Measurements from ENCODE around the gene SNX4.

GRCh38 chr3:125460233-125460632 is 59.8 kb downstream of the SNX4 start:
- TF ChIP-seq CTCF (IDR thresholded peaks at IDR 0.05) (no peak), POLR2A (IDR thresholded peaks at IDR 0.05) (no peak)

All from testis (tissue), 2 donors.